Gastroesophageal sphincter (tissue), 4 donors: ENCODE results near the gene SGMS2. TPM values are rescaled to one million over a fixed set of nuclear protein-coding genes. Genes with fewer than 3 reads are reported as not detected.
A peak's percentile ranks its signal among the peaks of the same experiment; 100 is the strongest.

Source experiments
- ATAC-seq: fragments of 150-250 bp; one replicate; pipeline ENCODE4 v1.9.1; 2016; ENCODE audit warnings: mild to moderate bottlenecking, moderate library complexity
- H3K27ac ChIP-seq, 4 donors: fragments of 200-600 bp; sonication (generic) in 3 of 4; 1 replicate in 3 of 4; 2 replicates in 1 of 4; pipeline ENCODE4 v1.5.1; 2016 to 2019
- H3K27me3 ChIP-seq: fragments of 200-600 bp; sonication (generic); one replicate; pipeline ENCODE4 v1.5.1; 2019
- H3K36me3 ChIP-seq, 2 donors: fragments of 200-600 bp; sonication (generic); one replicate each; pipeline ENCODE4 v1.5.1; 2019; ENCODE audit warnings: control low read depth in 1 of 2
- H3K4me1 ChIP-seq, 3 donors: fragments of 200-600 bp; sonication (generic); 1 replicate in 2 of 3; 2 replicates in 1 of 3; pipeline ENCODE4 v1.5.1; 2016 to 2019; ENCODE audit warnings: control low read depth in 2 of 3
- H3K4me3 ChIP-seq, 2 donors: fragments of 200-600 bp; sonication (generic); one replicate each; pipeline ENCODE4 v1.5.1; 2019; ENCODE audit warnings: mild to moderate bottlenecking in 1 of 2, moderate library complexity in 1 of 2
- H3K9me3 ChIP-seq, 3 donors: fragments of 200-600 bp; sonication (generic); one replicate each; pipeline ENCODE4 v1.5.1; 2017 to 2019; ENCODE audit warnings: control low read depth in 2 of 3
- EP300 ChIP-seq: sonication (generic); formaldehyde crosslinking; IDR thresholded peaks from one replicate; pipeline ENCODE4 v1.6.1; 2017; ENCODE audit warnings: antibody characterized with exemption, mild to moderate bottlenecking
- POLR2A ChIP-seq, 2 donors: fragments of 450-650 bp; IDR thresholded peaks; one replicate each; pipeline ENCODE4 v1.6.1; 2017; ENCODE audit warnings: antibody characterized with exemption in 2 of 2, mild to moderate bottlenecking in 2 of 2, moderate library complexity in 1 of 2
- POLR2AphosphoS5 ChIP-seq: sonication (generic); formaldehyde crosslinking; IDR thresholded peaks from one replicate; pipeline ENCODE4 v1.6.1; 2017; ENCODE audit warnings: antibody characterized with exemption
- WGBS, 2 donors: methylation state at CpG; one replicate each; pipeline ENCODE4 v1.1.5; 2018; ENCODE audit warnings: low coverage in 1 of 2; 5-methylcytosine and 5-hydroxymethylcytosine counted together
- total RNA-seq, 4 donors: library from RNA; depleted of rRNA; stranded (reverse); fragments of >200 nt; gene quantifications; one replicate each; pipeline ENCODE4 v1.1.0, GENCODE V29; 2016
- TF ChIP-seq, protein P1 (sequence below), 4 experiments: fragments of 200-600 bp in 2 of 4; fragments of 450-650 bp in 2 of 4; sonication (generic) in 1 of 4; IDR thresholded peaks; one replicate each; pipeline ENCODE4 v1.5.1; 2017 to 2019; ENCODE audit warnings: antibody characterized with exemption in 4 of 4, mild to moderate bottlenecking in 2 of 4, moderate library complexity in 2 of 4

SGMS2 gene
- total RNA-seq, 4 donors from 2014 or later = 170 to 499 (median 277) TPM

- Histone ChIP-seq H3K4me3 (no peak overlapping the region), H3K9me3 (no peaks in the 10 kb centered on the region), H3K36me3 (peaks cover 0 to 7% of the 10 kb centered on the region in 2 donors), H3K4me1 (peaks cover 8 to 53% (median 13%) of the 10 kb centered on the region in 3 donors), H3K27me3 (no peaks in the 10 kb centered on the region), H3K27ac (peak overlapping the region; percentile 13 to 57 (median 48))
- WGBS, 2 donors = 35 to 66% methylated on average over 3 of the region's 5 CpGs
- TF ChIP-seq POLR2A (IDR thresholded peaks at IDR 0.05) (no peak), EP300 (no peak), POLR2AphosphoS5 (peak; percentile 67)
- TF ChIP-seq, protein P1, sequence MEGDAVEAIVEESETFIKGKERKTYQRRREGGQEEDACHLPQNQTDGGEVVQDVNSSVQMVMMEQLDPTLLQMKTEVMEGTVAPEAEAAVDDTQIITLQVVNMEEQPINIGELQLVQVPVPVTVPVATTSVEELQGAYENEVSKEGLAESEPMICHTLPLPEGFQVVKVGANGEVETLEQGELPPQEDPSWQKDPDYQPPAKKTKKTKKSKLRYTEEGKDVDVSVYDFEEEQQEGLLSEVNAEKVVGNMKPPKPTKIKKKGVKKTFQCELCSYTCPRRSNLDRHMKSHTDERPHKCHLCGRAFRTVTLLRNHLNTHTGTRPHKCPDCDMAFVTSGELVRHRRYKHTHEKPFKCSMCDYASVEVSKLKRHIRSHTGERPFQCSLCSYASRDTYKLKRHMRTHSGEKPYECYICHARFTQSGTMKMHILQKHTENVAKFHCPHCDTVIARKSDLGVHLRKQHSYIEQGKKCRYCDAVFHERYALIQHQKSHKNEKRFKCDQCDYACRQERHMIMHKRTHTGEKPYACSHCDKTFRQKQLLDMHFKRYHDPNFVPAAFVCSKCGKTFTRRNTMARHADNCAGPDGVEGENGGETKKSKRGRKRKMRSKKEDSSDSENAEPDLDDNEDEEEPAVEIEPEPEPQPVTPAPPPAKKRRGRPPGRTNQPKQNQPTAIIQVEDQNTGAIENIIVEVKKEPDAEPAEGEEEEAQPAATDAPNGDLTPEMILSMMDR (IDR thresholded peaks at IDR 0.05) = no peak
- peak; percentile 31 for ATAC-seq
Observed at GRCh38 chr4:107862658-107863057, 37.9 kb downstream of the SGMS2 start.

DNA sequence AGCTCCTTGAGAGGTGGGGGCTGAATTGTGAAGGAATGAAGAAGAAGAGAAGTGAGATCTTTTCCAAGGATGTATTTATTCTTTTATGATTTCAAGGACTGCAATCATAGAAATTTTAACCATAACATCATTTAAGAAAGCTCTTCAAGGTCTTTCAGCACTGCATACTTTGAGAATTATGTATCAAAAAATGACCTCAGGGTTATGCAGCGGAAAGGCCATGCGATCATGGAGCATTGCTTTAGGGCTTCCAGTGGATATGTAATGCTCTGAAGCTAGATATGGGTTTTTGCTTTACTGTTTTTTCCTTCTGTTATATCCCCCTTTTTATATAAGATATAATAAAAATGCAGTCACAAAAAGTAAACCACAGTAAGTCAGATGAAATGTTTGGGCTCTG is 38.7 kb downstream of the SGMS2 start:
- peak overlapping the region in 2 of 4 donors; percentile 52 to 57 for H3K27ac ChIP-seq
- peaks cover 0 to 7% of the 10 kb centered on the region in 2 donors for H3K36me3 ChIP-seq
- no peak overlapping the region for H3K4me3 ChIP-seq
- 67 to 90% methylated on average over 2 of the region's 2 CpGs for WGBS, 2 donors
- H3K9me3 ChIP-seq = no peaks in the 10 kb centered on the region
- H3K27me3 ChIP-seq = no peaks in the 10 kb centered on the region
- no peak for TF ChIP-seq POLR2A (IDR thresholded peaks at IDR 0.05)
- TF ChIP-seq, protein P1 (IDR thresholded peaks at IDR 0.05) = no peak
- no peak for TF ChIP-seq POLR2AphosphoS5
- no peak for TF ChIP-seq EP300
- peaks cover 8 to 45% (median 13%) of the 10 kb centered on the region in 3 donors for H3K4me1 ChIP-seq
- ATAC-seq = no peak

DNA sequence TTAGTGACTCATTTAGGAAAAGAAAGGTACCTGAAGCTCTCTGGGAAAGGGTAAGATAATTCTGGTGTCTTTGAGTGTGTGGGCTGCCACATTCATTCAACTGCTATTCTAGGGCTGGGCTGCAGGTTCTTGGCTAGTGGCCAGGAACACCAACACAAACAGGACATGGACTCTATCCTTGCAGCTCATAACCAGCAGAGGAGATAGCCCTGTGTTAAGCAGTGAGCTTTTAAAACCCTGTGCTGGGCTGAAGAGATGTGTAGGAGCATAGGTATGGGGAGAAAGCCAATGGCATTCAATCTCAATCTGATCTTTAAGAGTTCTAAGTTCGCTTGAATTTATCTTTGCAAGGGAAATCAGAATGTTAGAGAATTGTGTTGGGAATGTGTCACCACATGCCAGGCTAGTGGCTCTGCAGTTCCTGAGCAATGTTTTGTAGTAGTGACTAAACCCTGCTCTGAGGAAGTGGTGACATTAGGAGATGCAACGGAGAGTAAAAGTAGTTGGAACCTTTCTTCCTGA is 39.2 kb downstream of the SGMS2 start:
- WGBS, 2 donors = 81 to 100% methylated on average over 1 to 2 of the region's 2 CpGs
- peaks cover 0 to 7% of the 10 kb centered on the region in 2 donors for H3K36me3 ChIP-seq
- H3K4me1 ChIP-seq = peaks cover 8 to 43% (median 13%) of the 10 kb centered on the region in 3 donors
- peak overlapping the region in 1 of 4 donors; percentile 57 for H3K27ac ChIP-seq
- H3K9me3 ChIP-seq = no peaks in the 10 kb centered on the region
- H3K4me3 ChIP-seq = no peak overlapping the region
- TF ChIP-seq POLR2AphosphoS5 (no peak), POLR2A (IDR thresholded peaks at IDR 0.05) (no peak), EP300 (no peak)
- TF ChIP-seq, protein P1 (IDR thresholded peaks at IDR 0.05) = no peak
- no peaks in the 10 kb centered on the region for H3K27me3 ChIP-seq
- ATAC-seq = no peak

- Histone ChIP-seq H3K4me3 (no peak overlapping the region), H3K9me3 (no peaks in the 10 kb centered on the region), H3K27ac (no peak overlapping the region), H3K27me3 (no peaks in the 10 kb centered on the region), H3K36me3 (no peaks in the 10 kb centered on the region), H3K4me1 (peaks cover 8 to 50% (median 14%) of the 10 kb centered on the region in 3 donors)
- 88% methylated on average over 1 of the region's 1 CpG for WGBS, 2 donors
- no peak for ATAC-seq
- TF ChIP-seq POLR2AphosphoS5 = no peak
- TF ChIP-seq EP300 = no peak
- TF ChIP-seq, protein P1 (IDR thresholded peaks at IDR 0.05) = no peak
- TF ChIP-seq POLR2A (IDR thresholded peaks at IDR 0.05) = no peak
Observed at GRCh38 chr4:107866726-107867125, 42.0 kb downstream of the SGMS2 start.

DNA sequence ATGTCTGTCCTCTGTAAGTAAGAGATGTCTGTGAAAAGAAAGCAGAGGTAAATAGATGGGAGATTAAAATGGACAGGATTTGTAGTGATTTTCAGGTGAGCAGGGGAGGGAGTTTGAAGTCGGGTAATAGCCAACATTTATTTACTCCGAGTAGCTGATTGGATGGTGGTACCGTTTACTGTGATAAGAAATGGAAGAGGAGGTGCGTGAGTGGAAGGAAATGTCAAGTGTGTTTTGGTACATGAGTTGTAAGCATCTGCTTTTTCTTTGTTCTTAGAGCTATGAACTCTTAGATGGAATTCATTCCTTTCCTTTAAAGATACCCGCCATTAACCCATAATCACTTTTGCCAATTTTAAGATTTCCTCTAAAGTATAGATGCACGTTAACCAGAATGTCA is 45.5 kb downstream of the SGMS2 start:
- Histone ChIP-seq H3K9me3 (no peaks in the 10 kb centered on the region), H3K4me3 (no peak overlapping the region), H3K27ac (no peak overlapping the region), H3K27me3 (no peaks in the 10 kb centered on the region), H3K4me1 (peaks cover 0 to 39% (median 4%) of the 10 kb centered on the region in 3 donors), H3K36me3 (no peaks in the 10 kb centered on the region)
- TF ChIP-seq POLR2A (IDR thresholded peaks at IDR 0.05) = no peak
- no peak for TF ChIP-seq POLR2AphosphoS5
- TF ChIP-seq, protein P1 (IDR thresholded peaks at IDR 0.05) = no peak
- no peak for TF ChIP-seq EP300
- no peak for ATAC-seq
- 80 to 94% methylated on average over 3 to 6 of the region's 6 CpGs for WGBS, 2 donors
